ENCODE data around the gene UCN3.
"Not testable (repeated sequence)": the region's sequence is repeated elsewhere in the genome, so short reads cannot be mapped to it uniquely, and the experiment has no call there.

Gene UCN3

GRCh38 chr10:5369362-5370158 lies 4.8 kb downstream of the UCN3 start:
- no peak for DNase-seq

GRCh38 chr10:5370493-5371352 lies 6.0 kb downstream of the UCN3 start:
- DNase-seq: no peak

- no peak for DNase-seq
Measured at GRCh38 chr10:5373307-5373706, 8.5 kb downstream of the UCN3 start.

GRCh38 chr10:5373891-5374611 lies 9.3 kb downstream of the UCN3 start:
- DNase-seq: no peak

GRCh38 chr10:5376450-5376849 lies 11.7 kb downstream of the UCN3 start:
- DNase-seq: peak; percentile 27

- not testable (repeated sequence) for DNase-seq
Measured at GRCh38 chr10:5379202-5379601, 14.4 kb downstream of the UCN3 start.

- DNase-seq: not testable (repeated sequence)
Measured at GRCh38 chr10:5380395-5380794, 15.6 kb downstream of the UCN3 start.

GRCh38 chr10:5381187-5381586 lies 16.4 kb downstream of the UCN3 start:
- no peak for DNase-seq

GRCh38 chr10:5385224-5385623 lies 20.5 kb downstream of the UCN3 start:
- no peak for DNase-seq

GRCh38 chr10:5387169-5387568 lies 22.4 kb downstream of the UCN3 start:
- no peak for DNase-seq

GRCh38 chr10:5390607-5391205 lies 25.9 kb downstream of the UCN3 start:
- DNase-seq: no peak

- DNase-seq: no peak
Measured at GRCh38 chr10:5391790-5392189, 27.0 kb downstream of the UCN3 start.

GRCh38 chr10:5393529-5393928 lies 28.8 kb downstream of the UCN3 start:
- no peak for DNase-seq

- no peak for DNase-seq
Measured at GRCh38 chr10:5395168-5395567, 30.4 kb downstream of the UCN3 start.

GRCh38 chr10:5396556-5397300 lies 32.0 kb downstream of the UCN3 start:
- no peak for DNase-seq

- DNase-seq: no peak
Measured at GRCh38 chr10:5399332-5399731, 34.6 kb downstream of the UCN3 start.

GRCh38 chr10:5400468-5401240 lies 35.9 kb downstream of the UCN3 start:
- DNase-seq: peak; percentile 58

GRCh38 chr10:5402798-5403197 lies 38.0 kb downstream of the UCN3 start:
- no peak for DNase-seq

GRCh38 chr10:5404208-5405041 lies 39.7 kb downstream of the UCN3 start, which contains the start of gene TUBAL3:
TSS of gene TUBAL3 (minus strand) at chr10:5404828. CDS start at chr10:5404792, 36 bp downstream.
- no peak for DNase-seq

- DNase-seq: no peak
Measured at GRCh38 chr10:5406918-5407317, 42.2 kb downstream of the UCN3 start.

Data from NCI-H146 (cell line).